Activated effector memory CD4-positive, alpha-beta T cell treated with anti-CD3 and anti-CD28 coated beads, Interleukin-2, amount 50 U/mL, for 16 hours (primary cell): ENCODE data around the gene IL1RL1.

ENCODE experiments used
- DNase-seq: peaks from one replicate; pipeline ENCODE4 v3.0.0-alpha.2; 2020

IL1RL1 gene

GRCh38 chr2:102376052-102376591 lies 64.8 kb downstream of the IL1RL1 start:
- DNase-seq, result no peak

- DNase-seq, result no peak
Observed at GRCh38 chr2:102383722-102384121, 72.4 kb downstream of the IL1RL1 start.

- no peak for DNase-seq
Observed at GRCh38 chr2:102385522-102385921, 74.2 kb downstream of the IL1RL1 start.

- DNase-seq, result no peak
Observed at GRCh38 chr2:102386004-102386403, 74.6 kb downstream of the IL1RL1 start.

- no peak for DNase-seq
Observed at GRCh38 chr2:102386867-102387541, 75.6 kb downstream of the IL1RL1 start.

- DNase-seq, result no peak
Observed at GRCh38 chr2:102387763-102388546, 76.6 kb downstream of the IL1RL1 start.

GRCh38 chr2:102391565-102391964 lies 80.2 kb downstream of the IL1RL1 start:
- no peak for DNase-seq

GRCh38 chr2:102392096-102392495 lies 80.7 kb downstream of the IL1RL1 start:
- DNase-seq, result no peak

GRCh38 chr2:102392942-102393341 lies 81.6 kb downstream of the IL1RL1 start:
- no peak for DNase-seq

GRCh38 chr2:102396012-102396411 lies 84.6 kb downstream of the IL1RL1 start:
- no peak for DNase-seq

- no peak for DNase-seq
Observed at GRCh38 chr2:102397209-102397608, 85.8 kb downstream of the IL1RL1 start.

GRCh38 chr2:102399499-102400141 lies 88.3 kb downstream of the IL1RL1 start:
- DNase-seq, result no peak

GRCh38 chr2:102401456-102401855 lies 90.1 kb downstream of the IL1RL1 start:
- DNase-seq, result no peak
